Ascending aorta (tissue), 2 donors: Measurements from ENCODE around the gene MSI2. TPM values are rescaled to one million over a fixed set of nuclear protein-coding genes. Genes with fewer than 3 reads are reported as not detected.

Source experiments
- DNase-seq, 2 donors: peaks; one replicate each; pipeline ENCODE4 v3.0.0-alpha.2; 2019; ENCODE audit warnings: low spot score in 2 of 2
- H3K27ac ChIP-seq, 2 donors: fragments of 200-600 bp; sonication (generic); one replicate each; pipeline ENCODE4 v1.5.1; 2016 to 2017; ENCODE audit warnings: mild to moderate bottlenecking in 1 of 2
- H3K27me3 ChIP-seq: fragments of 200-600 bp; sonication (generic); one replicate; pipeline ENCODE4 v1.5.1; 2017
- H3K36me3 ChIP-seq, 2 donors: fragments of 200-600 bp; sonication (generic); one replicate each; pipeline ENCODE4 v1.5.1; 2016
- H3K4me1 ChIP-seq, 2 donors: fragments of 200-600 bp; sonication (generic); one replicate each; pipeline ENCODE4 v1.5.1; 2016 to 2017; ENCODE audit warnings: mild to moderate bottlenecking in 1 of 2
- H3K4me3 ChIP-seq, 2 donors: fragments of 200-600 bp; sonication (generic); one replicate each; pipeline ENCODE4 v1.5.1; 2016 to 2017; ENCODE audit warnings: mild to moderate bottlenecking in 1 of 2
- H3K9me3 ChIP-seq, 2 donors: fragments of 200-600 bp; sonication (generic); one replicate each; pipeline ENCODE4 v1.5.1; 2016
- intact Hi-C: fragments of 100-400 bp; cut with DNase I; formaldehyde crosslinking; loops from one replicate; pipeline ENCODE4 v1.15.1; 2023
- total RNA-seq: library from RNA; depleted of rRNA; stranded (reverse); fragments of >200 nt; gene quantifications from one replicate; pipeline ENCODE4 v1.1.0, GENCODE V29; 2016
- TF ChIP-seq, protein P1 (sequence below), 3 experiments: fragments of 200-600 bp in 2 of 3; fragments of 450-650 bp in 1 of 3; sonication (generic) in 2 of 3; IDR thresholded peaks; one replicate each; pipeline ENCODE4 v1.5.1; 2016 to 2019; ENCODE audit warnings: antibody characterized with exemption in 3 of 3, mild to moderate bottlenecking in 1 of 3, moderate library complexity in 1 of 3

Gene MSI2
- total RNA-seq, 1 donor from 2014 or later, result 11.7 TPM

DNA sequence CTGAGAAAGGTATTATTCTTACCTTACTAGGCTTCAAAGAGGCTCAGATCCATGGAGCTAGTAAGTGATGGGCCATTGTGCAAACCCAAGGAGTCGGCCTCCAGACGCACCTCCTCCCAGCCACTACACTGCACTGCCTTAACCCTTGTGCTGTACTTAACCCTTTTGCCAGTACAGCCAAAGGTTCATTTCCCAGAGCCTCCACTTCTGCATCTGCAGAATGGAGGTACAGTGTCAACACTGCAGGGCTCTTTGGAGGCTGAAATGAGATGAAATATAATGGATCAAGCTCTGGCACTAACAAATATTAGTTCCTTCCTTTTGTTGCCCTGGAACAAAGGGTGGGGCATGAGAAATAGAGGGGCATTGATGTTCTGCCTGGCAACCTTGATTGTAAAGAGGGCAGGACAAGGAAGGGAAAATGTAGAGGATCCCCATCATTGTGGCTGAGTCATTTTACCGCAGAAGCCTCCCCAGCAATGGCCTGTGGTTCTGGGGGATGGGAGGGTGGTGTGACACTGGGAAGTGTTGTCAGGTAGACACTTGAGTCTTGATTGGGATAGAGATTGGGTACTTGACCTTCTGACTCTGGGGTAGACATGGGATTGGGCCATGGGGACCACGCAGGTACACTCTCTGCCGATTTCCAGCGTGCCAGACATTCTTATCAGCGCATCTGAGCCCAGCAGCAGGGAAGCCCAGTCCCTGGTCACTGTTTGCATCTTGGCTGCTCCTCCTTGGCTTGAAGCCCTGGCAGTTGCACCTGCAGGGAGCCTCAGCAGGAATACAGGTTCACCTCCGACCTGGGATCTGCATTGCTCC lies 84.0 kb downstream of the MSI2 start:
- Histone ChIP-seq H3K4me1 (no peaks in the 10 kb centered on the region), H3K36me3 (no peaks in the 10 kb centered on the region), H3K27ac (no peak overlapping the region), H3K9me3 (no peaks in the 10 kb centered on the region), H3K4me3 (no peak overlapping the region), H3K27me3 (no peaks in the 10 kb centered on the region)
- no peak for DNase-seq
- intact Hi-C loops, result no loop called here
- TF ChIP-seq, protein P1, sequence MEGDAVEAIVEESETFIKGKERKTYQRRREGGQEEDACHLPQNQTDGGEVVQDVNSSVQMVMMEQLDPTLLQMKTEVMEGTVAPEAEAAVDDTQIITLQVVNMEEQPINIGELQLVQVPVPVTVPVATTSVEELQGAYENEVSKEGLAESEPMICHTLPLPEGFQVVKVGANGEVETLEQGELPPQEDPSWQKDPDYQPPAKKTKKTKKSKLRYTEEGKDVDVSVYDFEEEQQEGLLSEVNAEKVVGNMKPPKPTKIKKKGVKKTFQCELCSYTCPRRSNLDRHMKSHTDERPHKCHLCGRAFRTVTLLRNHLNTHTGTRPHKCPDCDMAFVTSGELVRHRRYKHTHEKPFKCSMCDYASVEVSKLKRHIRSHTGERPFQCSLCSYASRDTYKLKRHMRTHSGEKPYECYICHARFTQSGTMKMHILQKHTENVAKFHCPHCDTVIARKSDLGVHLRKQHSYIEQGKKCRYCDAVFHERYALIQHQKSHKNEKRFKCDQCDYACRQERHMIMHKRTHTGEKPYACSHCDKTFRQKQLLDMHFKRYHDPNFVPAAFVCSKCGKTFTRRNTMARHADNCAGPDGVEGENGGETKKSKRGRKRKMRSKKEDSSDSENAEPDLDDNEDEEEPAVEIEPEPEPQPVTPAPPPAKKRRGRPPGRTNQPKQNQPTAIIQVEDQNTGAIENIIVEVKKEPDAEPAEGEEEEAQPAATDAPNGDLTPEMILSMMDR (IDR thresholded peaks at IDR 0.05), result no peak

- no peaks in the 10 kb centered on the region for H3K36me3 ChIP-seq
- intact Hi-C loops, result no loop called here
- DNase-seq, result no peak
- no peak overlapping the region for H3K4me3 ChIP-seq
- no peaks in the 10 kb centered on the region for H3K27me3 ChIP-seq
- no peak overlapping the region for H3K27ac ChIP-seq
- no peaks in the 10 kb centered on the region for H3K9me3 ChIP-seq
- no peaks in the 10 kb centered on the region for H3K4me1 ChIP-seq
- TF ChIP-seq, protein P1 (IDR thresholded peaks at IDR 0.05), result no peak
Measured at GRCh38 chr17:57341611-57342540, 85.6 kb downstream of the MSI2 start.

GRCh38 chr17:57342963-57343589 lies 86.8 kb downstream of the MSI2 start:
- Histone ChIP-seq H3K27ac (no peak overlapping the region), H3K9me3 (no peaks in the 10 kb centered on the region)
- intact Hi-C loops, result no loop called here

DNA sequence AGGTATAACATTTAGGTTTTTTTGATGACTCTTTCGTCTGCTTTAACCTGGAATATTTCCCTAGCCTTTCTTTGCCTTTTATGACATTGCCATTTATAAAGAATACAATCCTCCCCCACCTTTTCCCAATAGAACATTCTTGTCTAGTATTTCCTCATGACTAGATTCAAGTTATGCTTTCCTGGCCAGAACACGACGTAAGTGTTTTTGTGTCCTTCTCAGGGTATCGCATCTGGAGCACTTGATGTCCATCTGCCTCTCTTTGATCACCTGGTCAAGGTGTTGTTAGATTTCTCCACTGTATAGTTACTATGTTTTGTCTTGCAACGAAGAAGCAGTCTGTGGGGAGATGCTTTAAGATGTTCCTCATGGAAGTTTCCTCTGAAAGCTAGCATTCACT lies 87.4 kb downstream of the MSI2 start:
- H3K27ac ChIP-seq, result no peak overlapping the region
- no peaks in the 10 kb centered on the region for H3K4me1 ChIP-seq
- intact Hi-C loops, result no loop called here
- H3K27me3 ChIP-seq, result no peaks in the 10 kb centered on the region
- TF ChIP-seq, protein P1 (IDR thresholded peaks at IDR 0.05), result no peak
- H3K4me3 ChIP-seq, result no peak overlapping the region
- peaks cover 0 to 10% of the 10 kb centered on the region in 2 donors for H3K36me3 ChIP-seq
- no peaks in the 10 kb centered on the region for H3K9me3 ChIP-seq
- DNase-seq, result no peak

More at GRCh38 chr17:57342963-57343589, 86.8 kb downstream of the MSI2 start:
- Histone ChIP-seq H3K4me3 (no peak overlapping the region), H3K27me3 (no peaks in the 10 kb centered on the region), H3K4me1 (no peaks in the 10 kb centered on the region), H3K36me3 (peaks cover 0 to 6% of the 10 kb centered on the region in 2 donors)
- DNase-seq, result no peak
- TF ChIP-seq, protein P1 (IDR thresholded peaks at IDR 0.05), result no peak

DNA sequence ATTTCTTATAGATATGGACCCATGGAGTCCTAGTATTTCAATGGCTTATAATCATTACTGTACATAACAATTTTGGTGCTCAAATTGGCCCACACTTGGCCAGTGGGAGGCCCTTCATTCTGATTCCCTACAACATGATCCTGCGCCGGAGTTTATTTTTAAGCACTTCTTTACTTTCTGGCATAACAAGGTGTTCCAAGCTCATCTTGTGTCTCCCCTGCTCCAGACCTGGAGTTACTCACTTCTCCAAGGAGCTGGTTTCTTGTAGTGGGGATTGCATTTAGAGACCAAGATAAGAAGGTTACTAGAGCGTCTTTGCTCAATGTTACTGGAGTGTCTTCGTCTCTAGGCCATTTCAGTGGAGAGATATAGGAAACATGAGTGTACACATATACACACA lies 87.9 kb downstream of the MSI2 start:
- no peaks in the 10 kb centered on the region for H3K9me3 ChIP-seq

More for the DNA sequence above, 87.9 kb downstream of the MSI2 start:
- DNase-seq, result no peak
- Histone ChIP-seq H3K27ac (no peak overlapping the region), H3K27me3 (no peaks in the 10 kb centered on the region), H3K4me1 (no peaks in the 10 kb centered on the region), H3K4me3 (no peak overlapping the region), H3K36me3 (peaks cover 0 to 10% of the 10 kb centered on the region in 2 donors)
- intact Hi-C loops, result no loop called here
- TF ChIP-seq, protein P1 (IDR thresholded peaks at IDR 0.05), result no peak
